Body of pancreas (tissue), 4 donors: Measurements from ENCODE around the gene CBX6. TPM values are rescaled to one million over a fixed set of nuclear protein-coding genes. Genes with fewer than 3 reads are reported as not detected.
A peak's percentile ranks its signal among the peaks of the same experiment; 100 is the strongest.

ENCODE experiments used
- ATAC-seq: fragments of 150-250 bp; one replicate; pipeline ENCODE4 v1.9.1; 2016
- DNase-seq, 4 donors: peaks; one replicate each; pipeline ENCODE4 v3.0.0-alpha.2; 2019
- H3K27ac ChIP-seq, 4 donors: fragments of 200-600 bp; sonication (generic); 1 replicate in 3 of 4; 2 replicates in 1 of 4; pipeline versions ENCODE4 v1.5.1 to v1.6.1; 2016 to 2019; ENCODE audit warnings: mild to moderate bottlenecking in 1 of 4, mixed read lengths in 1 of 4, moderate library complexity in 1 of 4
- H3K27me3 ChIP-seq, 2 donors: fragments of 200-600 bp; sonication (generic); one replicate each; pipeline ENCODE4 v1.6.0; 2016; ENCODE audit warnings: mild to moderate bottlenecking in 1 of 2
- H3K36me3 ChIP-seq, 2 donors: fragments of 200-600 bp; sonication (generic); replicated peaks in 1 of 2; 2 replicates each; pipeline ENCODE4 v1.5.1; 2016; ENCODE audit warnings: low read depth in 2 of 2; ENCODE audit not compliant: insufficient read depth in 1 of 2
- H3K4me1 ChIP-seq: fragments of 200-600 bp; sonication (generic); one replicate; pipeline ENCODE4 v1.6.0; 2016
- H3K4me3 ChIP-seq, 2 donors: fragments of 200-600 bp; sonication (generic); 1 replicate in 1 of 2; 2 replicates in 1 of 2; pipeline ENCODE4 v1.5.1; 2016 to 2019
- H3K9me3 ChIP-seq, 3 donors: fragments of 200-600 bp; sonication (generic); 1 replicate in 2 of 3; 2 replicates in 1 of 3; pipeline ENCODE4 v1.5.1; 2016
- CTCF ChIP-seq, 7 experiments: fragments of 450-650 bp in 4 of 7; fragments of 200-600 bp in 3 of 7; sonication (generic) in 3 of 7; IDR thresholded peaks; one replicate each; pipeline ENCODE4 v1.5.1; 2016 to 2019; ENCODE audit warnings: antibody characterized with exemption in 7 of 7
- POLR2A ChIP-seq, 3 donors: fragments of 450-650 bp; IDR thresholded peaks; one replicate each; pipeline ENCODE4 v1.6.1; 2016; ENCODE audit warnings: antibody characterized with exemption in 3 of 3, mild to moderate bottlenecking in 2 of 3
- WGBS, 2 donors: methylation state at CpG; one replicate each; pipeline ENCODE4 v1.1.5; 2017; 5-methylcytosine and 5-hydroxymethylcytosine counted together
- intact Hi-C: fragments of 100-400 bp; cut with DNase I; formaldehyde crosslinking; loops from one replicate; pipeline ENCODE4 v1.15.1; 2023
- total RNA-seq, 2 donors: library from RNA; depleted of rRNA; stranded (reverse); fragments of >200 nt; gene quantifications; one replicate each; pipeline ENCODE4 v1.1.0, GENCODE V29; 2016

CBX6 gene
- total RNA-seq, 2 donors from 2014 or later = 32.7 to 45.2 TPM

- TF ChIP-seq CTCF (IDR thresholded peaks at IDR 0.05) (peak; percentile 73 to 92 (median 80)), POLR2A (IDR thresholded peaks at IDR 0.05) (no peak)
- ATAC-seq (peak; percentile 16), DNase-seq (peak; percentile 79 to 88 (median 84))
- Histone ChIP-seq H3K27me3 (no peaks in the 10 kb centered on the region), H3K36me3 (peaks cover 0 to 2% of the 10 kb centered on the region in 2 donors), H3K27ac (no peak overlapping the region), H3K4me3 (no peak overlapping the region), H3K9me3 (no peaks in the 10 kb centered on the region), H3K4me1 (peaks cover 53% of the 10 kb centered on the region)
- intact Hi-C loops = loop anchor here (5.0 kb wide), 1 partner anchor 253 kb away; no protein-coding TSS in a partner anchor
- WGBS, 2 donors = 0 to 12% methylated on average over 2 to 8 of the region's 8 CpGs
Measured at GRCh38 chr22:38868886-38869381, 3.1 kb downstream of the CBX6 start.

- ATAC-seq (no peak), DNase-seq (no peak)
- Histone ChIP-seq H3K4me3 (no peak overlapping the region), H3K27me3 (no peaks in the 10 kb centered on the region), H3K4me1 (peaks cover 53% of the 10 kb centered on the region), H3K36me3 (peaks cover 0 to 2% of the 10 kb centered on the region in 2 donors), H3K9me3 (no peaks in the 10 kb centered on the region), H3K27ac (no peak overlapping the region)
- WGBS, 2 donors = 78% methylated on average over 7 to 8 of the region's 8 CpGs
- intact Hi-C loops = loop anchor here (5.0 kb wide), 1 partner anchor 254 kb away; no protein-coding TSS in a partner anchor
- TF ChIP-seq CTCF (IDR thresholded peaks at IDR 0.05) (no peak), POLR2A (IDR thresholded peaks at IDR 0.05) (no peak)
Measured at GRCh38 chr22:38868286-38868721, 3.7 kb downstream of the CBX6 start.

- ATAC-seq (no peak), DNase-seq (peak in 1 of 4 donors; percentile 1)
- H3K27ac ChIP-seq = no peak overlapping the region
- peaks cover 50% of the 10 kb centered on the region for H3K4me1 ChIP-seq
- no peaks in the 10 kb centered on the region for H3K9me3 ChIP-seq
- no peak for TF ChIP-seq POLR2A (IDR thresholded peaks at IDR 0.05)
- no peak for TF ChIP-seq CTCF (IDR thresholded peaks at IDR 0.05)
- H3K36me3 ChIP-seq = peaks cover 0 to 2% of the 10 kb centered on the region in 2 donors
- 89 to 93% methylated on average over 10 to 18 of the region's 18 CpGs for WGBS, 2 donors
- H3K27me3 ChIP-seq = no peaks in the 10 kb centered on the region
- H3K4me3 ChIP-seq = no peak overlapping the region
- intact Hi-C loops = loop anchor here (5.0 kb wide), 1 partner anchor 255 kb away; no protein-coding TSS in a partner anchor
Measured at GRCh38 chr22:38867471-38868285, 4.3 kb downstream of the CBX6 start.

GRCh38 chr22:38867124-38867455 lies 4.9 kb downstream of the CBX6 start:
- intact Hi-C loops = loop anchor here (5.0 kb wide), 1 partner anchor 255 kb away; no protein-coding TSS in a partner anchor

More at GRCh38 chr22:38867124-38867455, 4.9 kb downstream of the CBX6 start:
- H3K27me3 ChIP-seq = no peaks in the 10 kb centered on the region
- H3K4me3 ChIP-seq = no peak overlapping the region
- H3K27ac ChIP-seq = no peak overlapping the region
- ATAC-seq (no peak), DNase-seq (no peak)
- no peaks in the 10 kb centered on the region for H3K9me3 ChIP-seq
- H3K4me1 ChIP-seq = peaks cover 50% of the 10 kb centered on the region
- no peak for TF ChIP-seq POLR2A (IDR thresholded peaks at IDR 0.05)
- TF ChIP-seq CTCF (IDR thresholded peaks at IDR 0.05) = no peak
- peaks cover 0 to 2% of the 10 kb centered on the region in 2 donors for H3K36me3 ChIP-seq
- WGBS, 2 donors = 82 to 86% methylated on average over 4 to 13 of the region's 13 CpGs
